LNCaP clone FGC (cell line): ENCODE measurements around the gene XNDC1N.

Experiments used
- DNase-seq: peaks from one replicate; pipeline ENCODE4 v3.0.0-alpha.2; 2011; ENCODE audit warnings: low read depth
- H3K4me3 ChIP-seq: 2 replicates; pipeline ENCODE4 v1.5.1; 2011; ENCODE audit warnings: mild to moderate bottlenecking, low read depth, low read length, control low read depth
- TF ChIP-seq, protein P1 (sequence below): IDR thresholded peaks from 2 replicates; pipeline ENCODE4 v1.5.1; 2012; ENCODE audit warnings: mild to moderate bottlenecking; ENCODE audit not compliant: control insufficient read depth, insufficient read depth; ENCODE audit errors: extremely low read depth

The XNDC1N gene

DNA sequence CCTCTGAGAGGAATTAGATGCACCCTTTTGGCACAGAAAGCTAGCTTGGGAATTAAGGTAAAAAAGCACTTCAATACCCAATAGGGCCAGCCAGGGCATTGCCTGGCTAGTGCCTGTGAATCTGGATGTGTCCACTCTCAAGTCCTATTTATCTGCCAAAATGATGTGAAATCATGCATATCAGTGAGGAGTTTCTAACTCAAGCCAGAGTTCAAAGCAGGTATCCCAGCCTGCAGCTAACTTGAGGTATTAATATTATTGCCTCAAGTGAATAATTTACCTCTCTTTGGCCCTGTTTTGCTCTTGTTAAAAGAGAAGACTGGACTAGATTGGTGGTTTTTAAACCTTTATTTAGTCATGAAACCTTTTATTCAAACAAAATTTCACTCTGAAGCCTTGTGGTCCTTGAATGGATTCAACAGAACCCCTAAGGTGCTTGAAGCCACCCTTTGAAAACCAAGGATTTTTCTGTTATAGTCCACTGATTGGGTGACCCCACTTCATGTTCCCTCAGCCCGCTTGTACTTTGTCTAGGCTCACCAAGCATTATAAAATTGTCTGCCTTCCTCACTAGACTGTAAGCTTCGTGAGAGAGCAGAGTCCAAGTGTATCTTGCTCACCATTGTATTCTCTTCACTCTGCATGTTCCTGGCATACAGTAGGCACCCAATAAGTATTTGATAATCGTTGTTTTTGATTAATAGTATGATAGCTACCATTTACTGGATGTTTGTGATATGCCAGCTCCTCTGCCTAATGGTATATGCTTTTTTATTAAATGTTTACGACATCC is 4.9 kb upstream of the XNDC1N start:
- TF ChIP-seq, protein P1, sequence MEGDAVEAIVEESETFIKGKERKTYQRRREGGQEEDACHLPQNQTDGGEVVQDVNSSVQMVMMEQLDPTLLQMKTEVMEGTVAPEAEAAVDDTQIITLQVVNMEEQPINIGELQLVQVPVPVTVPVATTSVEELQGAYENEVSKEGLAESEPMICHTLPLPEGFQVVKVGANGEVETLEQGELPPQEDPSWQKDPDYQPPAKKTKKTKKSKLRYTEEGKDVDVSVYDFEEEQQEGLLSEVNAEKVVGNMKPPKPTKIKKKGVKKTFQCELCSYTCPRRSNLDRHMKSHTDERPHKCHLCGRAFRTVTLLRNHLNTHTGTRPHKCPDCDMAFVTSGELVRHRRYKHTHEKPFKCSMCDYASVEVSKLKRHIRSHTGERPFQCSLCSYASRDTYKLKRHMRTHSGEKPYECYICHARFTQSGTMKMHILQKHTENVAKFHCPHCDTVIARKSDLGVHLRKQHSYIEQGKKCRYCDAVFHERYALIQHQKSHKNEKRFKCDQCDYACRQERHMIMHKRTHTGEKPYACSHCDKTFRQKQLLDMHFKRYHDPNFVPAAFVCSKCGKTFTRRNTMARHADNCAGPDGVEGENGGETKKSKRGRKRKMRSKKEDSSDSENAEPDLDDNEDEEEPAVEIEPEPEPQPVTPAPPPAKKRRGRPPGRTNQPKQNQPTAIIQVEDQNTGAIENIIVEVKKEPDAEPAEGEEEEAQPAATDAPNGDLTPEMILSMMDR, result no peak

DNA sequence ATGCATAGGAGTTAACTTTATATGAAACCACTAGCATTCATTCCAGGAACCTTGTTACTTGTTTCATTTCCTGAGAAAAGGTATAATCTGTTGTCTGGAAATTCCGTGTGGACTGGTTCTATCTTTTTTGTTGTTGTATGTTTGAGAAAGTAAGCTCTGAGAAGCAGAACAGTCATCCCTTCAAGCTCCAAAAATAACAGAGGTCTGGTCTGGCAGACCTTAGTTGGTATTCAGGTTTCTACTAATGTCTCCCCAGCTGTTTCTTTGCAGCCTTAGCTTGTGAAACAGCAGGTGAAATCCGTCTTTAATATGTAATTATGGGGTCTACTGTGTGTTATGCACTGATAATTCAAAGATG is 2.8 kb upstream of the XNDC1N start:
- DNase-seq, result no peak
- TF ChIP-seq, protein P1, result no peak
- H3K4me3 ChIP-seq, result no peak overlapping the region

More for the DNA sequence above, 4.9 kb upstream of the XNDC1N start:
- no peak overlapping the region for H3K4me3 ChIP-seq
- DNase-seq, result no peak

DNA sequence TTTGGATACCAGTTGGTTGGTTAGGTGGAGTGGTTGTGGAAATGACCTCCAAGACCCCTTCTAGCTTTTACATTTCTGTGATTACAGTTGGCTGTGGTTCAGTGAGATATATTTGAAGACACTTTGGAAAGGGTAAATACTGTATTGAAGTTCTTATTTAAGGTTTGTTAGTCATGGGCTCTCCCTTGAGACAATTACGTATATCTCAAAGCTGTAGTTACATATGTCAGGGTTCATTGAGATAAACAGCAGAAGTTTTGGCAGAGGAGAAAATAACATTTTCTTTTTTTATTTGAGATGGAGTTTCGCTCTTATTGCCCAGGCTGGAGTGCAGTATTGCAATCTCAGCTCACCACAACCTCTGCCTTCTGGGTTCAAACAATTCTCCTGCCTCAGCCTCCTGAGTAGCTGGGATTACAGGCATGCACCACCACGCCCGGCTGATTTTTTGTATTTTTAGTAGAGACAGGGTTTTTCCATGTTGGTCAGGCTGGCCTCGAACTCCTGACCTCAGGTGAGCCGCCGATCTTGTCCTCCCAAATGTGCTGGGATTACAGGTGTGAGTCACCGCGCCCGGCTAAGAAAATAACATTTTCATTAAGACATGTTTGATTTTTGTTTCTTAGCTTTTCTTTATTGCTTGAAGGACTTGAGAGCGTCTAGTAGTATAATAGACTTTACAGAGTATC is 2.3 kb upstream of the XNDC1N start:
- H3K4me3 ChIP-seq, result no peak overlapping the region
- no peak for DNase-seq
- TF ChIP-seq, protein P1, result no peak

DNA sequence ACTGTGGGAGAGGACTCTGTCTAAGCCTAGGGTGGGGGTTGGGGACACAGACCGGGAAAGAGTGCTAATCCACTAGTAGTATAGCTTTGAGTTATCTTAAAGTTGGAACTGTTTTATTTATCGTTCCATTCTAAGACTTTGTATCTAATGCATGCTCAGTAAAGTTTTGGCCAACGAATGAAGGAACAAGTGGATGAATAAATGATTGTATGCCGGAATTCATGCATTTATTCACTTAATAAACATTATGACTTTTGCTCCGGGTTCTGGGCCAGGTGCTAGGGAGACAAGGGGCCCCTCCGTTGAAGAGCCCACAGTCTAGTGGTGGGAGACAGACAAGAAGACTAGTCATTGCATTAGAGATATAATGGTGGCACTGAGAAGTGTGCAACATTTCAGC is 1.1 kb upstream of the XNDC1N start:
- no peak for DNase-seq
- H3K4me3 ChIP-seq, result peak overlapping the region; percentile 96
- TF ChIP-seq, protein P1, result no peak

DNA sequence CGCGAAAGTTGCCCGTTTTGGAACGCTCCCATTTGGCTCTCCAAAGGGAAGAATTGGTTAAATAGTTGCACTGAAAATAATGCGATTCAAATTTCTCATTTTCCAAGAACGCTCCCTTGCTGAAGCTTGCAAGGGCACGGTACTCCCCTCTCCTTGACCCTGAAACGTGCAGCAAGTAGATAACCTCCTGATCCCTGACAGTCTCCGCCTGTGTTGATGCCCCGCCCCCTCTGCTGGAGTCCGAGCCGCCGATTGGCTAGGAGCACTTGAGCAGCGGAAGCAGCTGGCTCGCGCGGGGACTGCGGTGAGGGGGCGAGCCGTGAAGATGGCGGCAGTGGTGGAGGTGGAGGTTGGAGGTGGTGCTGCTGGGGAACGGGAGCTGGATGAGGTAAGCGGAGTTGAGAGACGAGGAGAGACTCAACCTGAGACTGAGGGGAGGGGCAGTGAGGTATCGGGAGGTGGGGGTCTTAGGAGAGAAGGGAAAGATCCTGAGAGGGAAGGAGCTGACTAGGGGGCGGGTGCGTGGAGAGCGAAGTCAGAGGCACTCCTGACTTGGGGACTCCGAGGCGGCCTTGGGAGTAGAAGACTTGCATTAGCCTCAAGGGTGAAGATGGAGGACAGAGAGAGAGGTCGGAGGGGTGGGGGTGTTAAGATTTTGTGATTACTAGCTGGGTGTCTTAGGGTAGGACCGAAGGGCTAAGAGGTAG is 496 bp upstream of the XNDC1N start, which contains the start of gene RNF121:
Gene RNF121 (plus strand): TSS at position 310 of the 707 bp plus-strand sequence. CDS start 16 bp downstream, at position 326.
- peak within 1 kb of the TSS; percentile 96 for H3K4me3 ChIP-seq
- DNase-seq, result peak; percentile 89
- TF ChIP-seq, protein P1, result no peak

DNA sequence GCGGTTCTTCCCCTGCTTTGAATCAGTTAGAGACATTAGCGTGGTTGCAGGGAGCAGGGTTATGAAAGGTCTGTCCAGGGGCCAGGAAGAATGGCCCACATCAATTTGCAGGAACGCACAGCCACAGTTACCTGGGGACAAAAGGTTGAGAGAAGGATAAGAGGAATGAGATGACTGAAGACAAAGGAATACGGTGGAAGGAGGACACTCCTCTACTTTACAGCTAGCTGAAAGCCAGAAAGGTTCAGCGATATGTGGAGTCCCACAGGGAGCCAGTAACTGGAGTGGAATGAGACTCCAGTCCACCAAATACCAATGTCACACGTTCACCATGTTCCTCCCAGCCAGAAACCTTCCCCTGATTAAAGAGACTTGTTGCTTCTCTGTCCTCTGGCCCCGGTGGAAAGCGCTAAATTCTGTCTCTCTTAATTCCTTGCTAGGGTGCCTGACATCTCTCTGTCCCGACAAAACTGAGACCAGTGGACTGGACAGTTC is 10.7 kb downstream of the XNDC1N start:
- TF ChIP-seq, protein P1, result no peak
- no peak overlapping the region for H3K4me3 ChIP-seq
- DNase-seq, result no peak
